Stimulated activated CD4-positive, alpha-beta T cell treated with anti-CD3 and anti-CD28 coated beads, TNF-alpha, amount 100 ng/mL, for 1 hour (primary cell): Measurements from ENCODE around the gene SENP1.

Experiments
- DNase-seq, 3 donors: peaks; one replicate each; pipeline ENCODE4 v3.0.0-alpha.2; 2020; ENCODE audit warnings: low read depth in 3 of 3, low spot score in 1 of 3

SENP1 gene

DNA sequence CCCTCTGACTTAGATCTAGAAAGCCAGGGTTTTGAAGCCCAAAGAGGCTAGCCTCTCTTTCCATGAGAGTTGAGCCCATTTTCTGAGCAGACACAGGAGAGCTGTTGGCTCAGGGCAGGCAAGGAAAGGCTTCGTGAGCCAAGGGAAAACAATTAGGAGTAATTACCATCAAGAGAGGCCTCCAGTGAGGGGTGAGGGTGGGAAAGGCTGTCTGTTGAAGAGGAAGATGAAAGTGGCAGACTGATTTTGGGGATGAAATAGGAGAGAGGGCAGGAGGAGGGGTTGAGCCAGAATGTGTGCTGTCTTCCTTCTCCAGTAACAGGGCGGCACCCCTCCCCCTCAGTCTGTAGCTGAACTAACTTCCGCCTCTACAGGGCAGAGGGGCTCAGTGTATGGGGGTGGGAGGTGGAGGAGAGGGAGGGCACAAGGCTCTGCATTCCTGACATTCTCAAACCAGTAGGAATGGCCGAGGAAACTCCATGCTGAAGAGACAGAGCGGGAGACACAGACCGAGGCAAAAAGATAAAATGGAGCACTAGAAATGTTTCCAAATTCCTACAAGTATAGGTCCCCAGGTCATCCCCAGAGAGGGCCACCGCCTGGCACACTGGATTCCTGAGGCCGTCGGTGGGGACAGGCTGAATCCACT lies 68.5 kb downstream of the SENP1 start:
- DNase-seq: no peak

DNA sequence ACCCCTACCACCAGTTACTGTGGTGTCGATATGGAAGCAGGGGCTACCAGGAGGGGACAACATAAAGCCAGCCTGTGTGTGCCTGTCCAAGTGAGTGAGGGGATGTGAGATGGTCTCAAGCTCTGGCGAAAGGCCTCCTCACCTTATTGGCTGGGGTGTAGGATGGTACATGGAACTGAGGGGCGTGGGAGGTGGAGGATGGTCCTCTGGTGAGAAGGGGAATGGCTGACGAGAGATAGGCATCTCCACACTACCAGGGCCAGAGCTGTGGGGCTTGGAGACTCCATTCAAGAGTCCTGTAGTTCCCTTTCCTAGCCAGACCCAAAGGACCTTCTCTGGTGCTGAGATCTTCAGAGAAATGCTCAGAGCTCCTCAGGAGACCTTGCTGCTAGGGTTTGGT lies 69.1 kb downstream of the SENP1 start:
- no peak for DNase-seq

DNA sequence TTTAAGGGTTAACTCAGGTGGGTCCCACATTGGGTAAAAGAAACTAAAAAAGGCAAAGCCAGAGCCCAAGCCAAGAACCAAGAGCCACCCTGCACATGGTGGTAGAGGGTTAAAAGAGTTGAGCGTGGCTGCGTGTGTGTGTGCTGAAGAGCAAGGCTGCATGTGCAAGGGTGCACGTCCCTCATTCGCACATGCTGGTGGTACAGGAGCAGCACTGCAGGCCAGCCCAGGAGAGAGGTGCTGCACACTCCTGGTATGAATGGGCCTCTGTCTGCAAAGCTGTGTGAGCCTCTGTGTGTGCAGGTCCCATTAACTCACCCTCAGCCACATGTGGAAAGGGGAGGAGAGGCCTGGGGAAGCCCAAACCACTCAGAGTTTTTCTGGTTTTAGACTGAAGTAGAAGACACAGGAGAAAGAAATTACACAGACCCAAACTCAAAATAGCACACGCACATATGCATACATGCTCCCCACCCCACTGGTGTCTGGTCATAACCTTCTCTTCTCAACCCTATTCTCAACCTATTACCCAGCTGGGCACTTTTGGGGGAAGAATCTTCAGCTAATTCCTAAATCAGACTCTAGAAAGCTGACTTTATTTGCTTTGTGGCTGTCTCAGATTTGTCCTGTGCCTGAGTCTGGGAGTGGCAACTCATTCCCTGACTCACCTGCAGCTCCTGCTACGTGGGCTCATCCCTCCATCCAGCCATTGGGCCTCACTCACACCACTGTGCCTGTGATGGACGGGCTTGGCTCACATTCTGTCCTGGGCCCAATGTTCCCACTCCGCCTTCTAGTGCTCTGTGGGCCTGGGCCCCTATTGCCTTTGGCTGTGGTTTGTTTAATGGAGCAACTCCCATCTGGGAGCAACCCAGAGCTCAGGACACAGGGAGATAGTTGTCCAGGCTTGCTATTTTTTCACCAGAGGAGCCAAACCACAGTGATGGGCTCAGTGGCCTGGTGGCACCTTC lies 70.8 kb downstream of the SENP1 start:
- DNase-seq: no peak

DNA sequence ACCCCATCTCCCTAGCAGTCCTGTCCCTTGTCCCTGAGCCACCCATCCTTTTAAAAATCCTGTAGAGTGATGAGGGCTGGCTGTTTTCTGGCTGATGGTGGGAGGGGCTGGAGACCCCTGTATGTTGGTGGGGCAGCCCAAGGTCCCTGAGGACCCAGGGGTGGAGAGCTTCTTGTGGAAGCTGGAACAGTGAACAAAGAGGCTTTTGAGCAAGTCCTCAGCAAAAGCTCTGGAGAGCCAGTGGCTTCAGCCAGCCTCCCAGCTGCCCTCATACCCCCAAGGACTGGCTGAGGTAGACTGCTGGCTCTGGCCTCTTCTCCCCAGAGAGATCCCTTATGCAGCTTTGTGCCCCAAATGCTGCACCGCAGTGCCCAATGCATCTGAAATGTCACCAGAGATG lies 72.4 kb downstream of the SENP1 start:
- no peak for DNase-seq

DNA sequence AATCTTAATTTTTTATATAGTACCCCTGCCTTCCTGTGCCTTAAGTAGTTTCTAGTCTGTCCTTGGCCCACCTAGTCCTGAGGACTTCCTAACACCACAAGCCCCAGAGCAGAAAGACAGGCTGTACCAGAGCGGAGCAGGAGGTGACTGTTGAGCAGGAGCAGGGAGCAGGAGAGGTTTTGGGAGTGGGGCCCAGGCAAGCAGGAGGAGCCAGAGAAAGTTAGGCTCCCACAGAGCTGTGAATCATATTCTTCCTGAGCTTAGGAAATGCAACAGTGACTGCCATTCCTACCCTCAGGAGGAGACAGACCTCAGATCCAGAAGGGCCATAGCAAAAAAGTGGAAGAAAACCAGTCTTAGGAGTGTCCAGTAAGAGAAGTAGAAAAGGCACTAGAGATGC lies 73.3 kb downstream of the SENP1 start:
- DNase-seq: no peak

DNA sequence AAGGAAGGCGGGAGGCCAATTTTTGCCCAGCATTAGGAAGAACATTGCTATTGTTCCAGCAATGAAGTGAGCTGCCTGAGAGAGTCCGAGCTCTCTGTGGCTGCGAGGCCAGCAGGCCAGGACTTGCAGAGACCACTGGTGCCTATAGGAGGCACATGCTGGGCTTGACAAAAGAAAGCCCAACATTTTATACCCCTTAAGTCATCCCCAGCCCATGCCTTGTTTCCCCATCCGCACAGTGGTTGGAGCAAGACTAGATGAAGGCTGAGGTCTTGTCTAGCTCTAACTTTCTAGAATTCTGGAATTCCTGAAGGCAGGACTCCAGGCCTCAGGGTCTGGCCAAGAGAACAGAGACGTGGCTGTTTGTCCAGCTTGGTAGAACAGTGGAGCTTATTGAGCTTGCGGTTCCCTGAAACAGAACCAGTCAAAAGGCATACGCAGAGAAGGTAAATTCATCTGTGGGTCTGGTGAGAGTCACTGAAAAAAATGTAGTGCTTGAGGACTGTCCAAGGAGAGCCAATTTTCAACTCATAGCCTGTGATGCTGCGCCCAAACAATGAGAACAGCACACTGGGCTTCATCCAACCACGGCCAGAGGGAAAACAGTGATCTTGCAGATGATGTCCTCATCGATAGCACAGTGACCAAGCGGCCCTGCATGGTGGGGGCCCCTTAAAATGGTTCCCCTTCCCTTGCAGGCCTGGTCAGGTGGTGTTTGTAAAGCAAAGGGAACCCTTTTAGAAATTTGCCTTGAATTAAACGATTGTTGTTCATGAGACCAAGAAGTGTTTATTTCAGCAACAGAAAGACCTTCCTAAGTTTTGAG lies 74.5 kb downstream of the SENP1 start:
- DNase-seq: no peak

DNA sequence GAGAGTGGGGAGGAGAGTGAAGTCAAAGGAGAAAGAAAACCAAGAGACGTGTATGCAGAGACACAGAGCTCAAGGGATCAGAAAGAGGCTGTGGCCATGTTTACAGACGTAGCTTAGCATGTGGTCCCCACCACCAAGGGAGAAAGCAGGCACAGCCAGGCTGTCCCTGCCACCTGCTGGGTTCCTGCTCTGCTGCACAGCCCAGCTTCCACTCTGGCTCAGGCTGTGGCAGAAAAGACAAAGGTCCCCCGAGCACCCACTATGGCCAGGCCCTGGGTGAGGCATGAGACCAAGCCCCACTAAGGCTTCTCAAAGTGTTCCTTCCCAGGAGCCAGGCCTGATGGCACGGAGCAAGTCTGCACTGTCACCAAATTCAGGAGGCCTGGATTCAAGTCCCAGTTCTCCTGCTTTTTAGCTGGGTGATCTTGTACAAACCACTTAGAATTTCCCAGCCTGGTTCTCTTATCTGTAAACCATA lies 75.7 kb downstream of the SENP1 start:
- DNase-seq: no peak

DNA sequence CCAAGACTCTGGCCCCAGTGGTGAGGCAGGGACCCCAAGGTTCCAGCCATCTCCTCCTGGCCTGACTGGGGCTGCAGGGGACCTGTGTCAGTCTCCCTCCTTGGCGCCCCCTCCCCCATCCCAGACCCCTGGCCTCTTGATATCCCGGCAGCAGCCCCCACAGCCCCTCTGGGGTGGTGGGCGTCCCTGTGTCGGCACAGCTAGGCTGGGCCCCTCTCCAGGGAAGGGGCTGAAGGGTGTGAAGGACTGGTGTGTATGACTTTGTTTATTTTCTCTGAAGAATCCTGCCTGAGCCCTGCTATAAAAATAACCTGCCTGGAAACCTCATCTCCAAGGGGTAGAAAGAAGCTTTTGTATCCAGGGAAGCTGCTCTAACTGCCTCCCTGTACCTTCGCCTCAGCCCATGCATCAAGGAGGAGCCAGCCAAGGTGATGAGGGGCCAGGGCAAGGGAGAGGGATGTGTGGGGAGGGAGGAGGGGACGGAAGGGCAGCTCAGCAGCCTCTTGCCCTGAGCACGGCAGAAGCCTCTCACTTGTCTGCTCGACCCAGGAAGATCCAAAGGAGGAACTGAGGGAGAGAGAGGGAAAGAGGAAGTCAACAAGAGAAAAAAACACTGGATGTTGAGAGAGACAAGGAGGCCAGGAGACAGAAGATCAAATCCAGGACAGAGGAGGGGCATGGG lies 76.2 kb downstream of the SENP1 start:
- DNase-seq: no peak

DNA sequence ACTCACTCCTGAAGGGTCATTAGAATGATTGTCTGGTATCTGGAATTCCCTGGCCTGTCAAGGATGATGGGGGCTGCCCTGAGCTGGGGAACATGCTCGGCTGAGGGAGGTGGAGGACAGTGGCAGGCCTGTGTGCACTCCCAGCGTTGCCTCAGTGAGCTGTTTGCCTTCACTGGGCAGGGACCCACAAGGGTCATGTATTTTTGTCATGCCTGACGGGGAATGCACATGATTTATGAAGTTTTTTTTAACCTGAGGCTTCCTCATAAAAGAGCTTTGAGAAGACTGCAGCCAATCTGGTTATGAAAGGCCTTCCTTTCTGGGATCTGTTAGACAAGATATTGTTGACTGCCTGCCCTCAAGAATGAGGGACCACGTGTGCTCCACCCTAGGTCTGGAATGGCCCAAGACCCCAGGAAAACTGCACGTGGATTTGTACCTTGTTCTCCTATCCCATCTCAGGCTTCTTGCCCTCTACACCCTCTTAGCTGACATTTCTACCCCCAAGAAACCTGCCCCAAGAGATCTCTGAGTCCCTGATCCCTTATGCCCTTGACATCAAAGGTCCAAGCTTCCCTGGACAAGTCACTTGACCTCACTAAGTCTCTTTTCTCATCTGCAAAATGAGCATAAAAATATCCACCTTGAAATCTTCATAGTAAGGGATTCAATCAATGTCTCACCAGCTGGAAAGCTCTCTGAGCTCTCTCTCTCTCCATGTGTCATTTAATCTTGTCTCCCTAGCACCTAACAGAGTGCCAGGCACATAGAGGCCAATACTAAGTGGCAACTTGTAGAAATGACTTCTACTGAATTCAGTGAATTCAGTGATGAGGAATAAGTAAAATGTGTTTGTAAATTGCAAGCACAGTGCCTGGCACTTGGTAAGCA lies 77.1 kb downstream of the SENP1 start:
- DNase-seq: no peak

DNA sequence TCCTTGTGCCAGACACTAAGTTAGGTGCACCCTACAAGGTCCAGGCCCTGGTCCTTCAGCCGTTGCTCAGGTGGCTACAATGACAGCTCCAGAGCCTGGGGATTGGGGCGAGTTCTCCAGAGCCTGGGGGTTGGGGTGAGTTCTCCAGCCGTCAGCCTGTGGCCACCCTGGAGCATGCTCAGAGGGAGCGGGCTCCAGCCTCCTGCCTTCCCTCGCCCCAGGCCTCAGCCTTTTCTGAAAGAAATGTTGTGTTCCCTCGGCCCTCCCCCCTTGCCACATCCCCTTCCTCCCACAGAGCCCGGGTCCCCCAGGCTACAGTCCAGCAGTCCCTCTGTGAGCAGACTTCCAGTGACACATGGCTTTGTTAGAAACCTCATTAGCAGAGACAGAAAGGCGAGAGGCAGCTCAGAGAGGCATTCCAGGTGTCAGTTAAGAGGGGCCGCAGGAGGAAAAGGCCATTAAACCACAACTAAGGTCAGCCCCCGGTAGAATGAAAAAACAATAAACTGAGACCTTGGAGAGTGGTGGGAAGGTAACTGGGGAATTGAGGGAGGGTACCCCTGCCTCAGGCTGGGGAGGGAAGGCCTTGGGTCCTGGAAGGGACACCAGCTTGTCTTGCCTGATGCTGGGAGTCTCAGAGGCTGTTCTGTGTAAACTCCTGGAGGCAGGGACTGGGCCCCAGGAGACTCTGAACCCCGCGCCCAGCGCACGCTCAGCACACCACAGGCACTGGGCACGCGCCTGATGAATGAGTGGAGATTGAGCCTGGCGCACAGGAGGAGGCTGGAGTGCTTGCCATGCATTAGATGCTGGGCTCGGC lies 78.5 kb downstream of the SENP1 start:
- no peak for DNase-seq

DNA sequence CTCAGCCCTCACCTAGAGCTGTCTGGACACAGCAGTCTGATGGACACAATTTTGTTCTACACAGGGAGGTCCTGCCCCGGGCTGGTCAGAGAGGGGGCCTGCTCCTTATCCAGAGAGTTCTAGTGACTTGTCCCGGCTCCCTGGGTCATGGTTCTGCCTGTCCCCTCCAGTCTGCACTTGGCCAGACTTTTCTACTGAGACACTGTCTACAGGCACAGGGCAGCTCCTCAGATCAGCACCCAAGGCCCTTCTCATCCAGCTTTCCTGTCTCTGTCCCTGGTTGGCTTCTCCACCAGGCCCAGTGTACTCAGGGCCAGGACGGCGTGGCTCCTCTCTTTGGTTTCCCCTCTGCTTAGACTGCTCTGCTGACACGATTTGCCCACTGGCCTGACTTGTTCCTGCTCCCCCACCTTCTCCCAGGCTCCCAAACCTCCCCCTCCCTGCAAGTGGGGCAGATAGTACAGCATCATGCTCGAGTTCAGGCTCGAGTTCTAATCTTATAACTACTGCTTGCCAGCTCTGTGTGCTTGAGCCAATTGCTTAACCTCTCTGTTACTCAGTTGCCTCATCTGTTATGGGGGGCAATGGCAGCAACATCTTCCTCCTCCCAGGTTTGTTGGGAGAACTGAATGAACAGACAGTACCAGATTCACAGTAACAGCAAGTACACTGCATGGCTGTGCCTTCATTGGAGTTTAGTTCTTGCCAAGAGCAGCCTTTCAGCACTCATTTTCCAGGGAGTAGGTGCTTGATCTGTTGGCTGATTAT lies 79.6 kb downstream of the SENP1 start:
- DNase-seq: no peak

DNA sequence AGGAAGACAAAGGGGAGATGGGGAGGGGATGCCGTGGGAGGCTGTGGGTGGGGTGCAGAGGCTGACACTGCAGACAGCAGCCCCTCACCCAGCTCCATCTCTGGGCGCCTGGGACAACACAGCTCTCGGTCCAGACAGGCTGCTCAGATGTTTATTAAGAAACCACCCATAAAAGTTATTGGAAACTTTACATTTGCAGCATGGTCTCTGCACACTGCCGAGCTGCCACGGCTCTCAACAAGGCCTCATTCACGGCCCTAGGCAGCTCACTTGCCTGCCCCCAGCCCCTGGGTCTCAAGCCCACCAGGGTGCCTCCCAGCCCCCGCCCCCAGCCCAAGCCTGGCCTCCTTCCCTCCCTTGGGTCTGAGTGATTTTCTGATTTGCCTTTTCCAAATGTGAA lies 80.6 kb downstream of the SENP1 start:
- DNase-seq: no peak

DNA sequence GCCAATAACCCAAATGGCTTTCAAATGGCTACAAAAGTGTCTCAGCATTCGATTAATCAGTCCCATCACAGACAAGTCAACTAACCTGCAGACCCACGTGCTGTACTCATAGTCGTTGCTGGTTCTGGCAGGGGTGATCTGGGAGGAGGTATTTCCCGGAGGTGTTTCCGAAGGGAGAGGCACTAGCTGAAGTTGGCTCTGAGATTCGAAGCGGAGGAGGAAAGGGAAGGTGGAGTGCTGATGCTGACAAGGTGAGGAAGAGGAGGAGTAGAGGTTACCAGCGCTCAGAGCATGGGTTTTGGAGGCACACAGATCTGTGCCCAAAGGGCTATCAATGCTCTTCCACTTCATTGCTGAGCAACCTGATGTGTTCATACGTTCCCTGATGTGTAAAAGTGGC lies 81.1 kb downstream of the SENP1 start:
- no peak for DNase-seq

DNA sequence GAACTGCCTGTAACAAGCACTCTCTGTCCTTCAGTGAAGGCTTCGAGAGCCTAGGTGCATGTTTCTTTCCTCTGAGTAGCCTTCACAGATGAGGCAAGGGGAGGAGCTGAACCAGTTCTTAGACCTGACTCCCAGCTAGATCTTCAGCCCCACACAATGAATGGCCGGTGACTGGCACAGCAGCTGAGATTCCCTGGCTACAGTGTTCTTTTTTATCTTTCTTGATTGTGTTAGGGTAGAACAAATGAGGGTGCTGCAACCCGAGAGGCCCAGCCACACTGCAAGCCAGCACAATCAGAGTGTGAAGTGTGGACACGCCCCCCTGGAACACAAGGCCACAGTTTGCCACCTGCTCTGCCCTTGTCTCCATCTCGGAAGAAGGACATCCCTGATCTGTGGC lies 82.5 kb downstream of the SENP1 start:
- no peak for DNase-seq

DNA sequence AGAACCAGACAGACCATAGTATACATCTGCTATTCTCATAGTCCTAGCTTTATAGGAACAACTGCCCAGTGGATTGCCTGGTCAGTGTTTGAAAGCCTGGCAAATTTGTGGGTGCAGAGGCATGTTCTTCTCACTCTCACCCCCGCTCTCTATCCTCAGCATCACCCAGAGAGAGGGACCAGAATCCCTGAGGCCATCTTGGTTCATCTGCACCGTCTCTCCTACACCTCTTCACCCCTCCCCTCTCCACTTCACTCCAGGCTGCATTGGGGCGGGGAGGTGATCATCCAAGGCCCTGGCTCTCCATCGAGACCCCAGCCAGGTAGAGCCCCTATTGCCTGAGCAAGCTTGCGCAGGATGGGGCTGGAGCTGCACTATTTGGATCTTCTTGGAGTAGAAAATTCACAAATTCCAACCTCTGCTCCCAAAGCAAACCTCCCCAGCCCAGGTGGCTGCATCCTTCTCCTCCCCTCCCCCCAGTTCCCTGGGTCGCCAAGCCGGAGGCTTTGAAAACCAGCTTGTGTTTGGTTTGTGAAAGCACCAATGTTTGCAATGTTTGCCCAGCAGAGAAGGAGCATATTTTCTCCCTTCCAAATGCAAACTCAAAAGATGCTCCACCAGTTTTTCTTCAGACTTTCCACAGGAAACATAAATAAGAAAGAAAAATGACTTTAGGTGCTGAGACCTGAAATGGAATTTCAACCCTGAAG lies 83.0 kb downstream of the SENP1 start:
- no peak for DNase-seq

DNA sequence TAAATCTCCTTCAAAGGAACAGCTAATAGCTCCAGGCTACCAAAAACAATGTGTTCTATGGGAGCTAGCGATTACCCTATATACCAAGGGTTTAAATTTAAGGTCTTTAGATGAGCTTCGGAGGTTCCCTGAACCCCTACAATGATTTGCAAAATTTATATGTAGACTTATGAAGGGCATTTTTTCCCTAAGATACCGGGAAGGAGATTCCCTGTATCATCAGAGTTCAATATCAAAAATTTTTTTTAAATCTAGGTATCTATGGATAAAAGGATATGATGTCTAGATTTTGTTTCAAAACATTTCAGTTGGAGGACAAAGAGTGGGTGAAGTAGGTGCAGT lies 83.7 kb downstream of the SENP1 start:
- no peak for DNase-seq

DNA sequence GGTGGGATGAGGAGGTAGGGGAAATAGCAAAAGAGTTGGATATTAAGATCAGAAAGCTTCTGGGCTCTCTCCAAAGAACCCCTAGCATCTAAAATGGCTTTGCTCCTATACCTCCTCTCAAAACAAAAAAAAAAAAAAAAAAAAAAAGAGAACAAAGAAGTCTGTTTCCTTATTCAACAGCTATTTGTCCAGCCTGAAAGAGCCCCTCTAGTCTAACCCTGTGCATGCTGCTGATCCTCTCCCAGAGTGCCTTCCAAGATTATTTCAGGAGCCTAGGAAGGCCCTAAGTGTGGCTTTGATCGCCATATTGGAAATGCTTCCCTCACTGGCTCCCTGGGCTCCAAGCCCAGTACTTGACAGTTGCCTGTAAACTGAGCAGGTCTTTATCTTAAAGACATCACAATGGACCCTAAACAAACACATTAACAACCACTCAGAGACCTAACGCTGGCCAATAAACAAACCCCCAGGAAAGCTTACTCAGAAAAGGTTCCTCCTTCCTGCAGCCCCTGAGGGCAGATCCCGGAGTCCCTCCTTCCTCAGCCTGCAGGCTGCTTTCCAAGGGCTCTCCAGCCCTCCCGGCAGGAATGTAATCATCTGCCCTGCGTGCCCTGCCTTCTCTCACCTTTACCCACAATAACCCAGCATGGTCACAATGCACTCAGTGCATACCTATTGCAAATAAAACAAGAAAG lies 84.2 kb downstream of the SENP1 start:
- no peak for DNase-seq
